K562 (cell line): Measurements from ENCODE around the gene PTGIS. TPM values are rescaled to one million over a fixed set of nuclear protein-coding genes. Genes with fewer than 3 reads are reported as not detected.

ENCODE experiments used
- ATAC-seq: fragments of 200-7000 bp; cut with Tn5 transposase; 3 replicates; pipeline ENCODE4 v1.9.1; 2020; ENCODE audit warnings: moderate library complexity
- BruUV-seq: library from RNA; stranded (reverse); fragments of 400-500 nt; replicated peaks from 2 replicates; lab custom pipeline; 2021; lab: Mats Ljungman, UMichigan
- CTCF ChIA-PET: fragments of 300-600 bp; formaldehyde crosslinking; extraction: SDS; loops from one replicate; lab custom pipeline; 2021; ENCODE audit warnings: low intra/inter-chr PET ratio; lab: Yijun Ruan, JAX
- POLR2A ChIA-PET: fragments of 300-600, 350-650 bp; sonication (Branson Sonifier 250); formaldehyde crosslinking; extraction: SDS; loops from one replicate; lab custom pipeline; 2021; ENCODE audit warnings: antibody characterized with exemption, inconsistent platforms; lab: Yijun Ruan, JAX
- DNase-seq, 4 experiments: peaks; one replicate each; pipeline versions ENCODE4 v3.0.0 to v3.0.0-alpha.2; 2011 to 2018; ENCODE audit warnings: low spot score in 3 of 4, mixed read lengths in 3 of 4; ENCODE audit errors: extremely low read depth in 1 of 4
- FAIRE-seq: peaks from 2 replicates; lab custom pipeline; 2011; peaks lifted over from hg19 to GRCh38; lab: Jason Lieb, UNC
- H2AFZ ChIP-seq: 2 replicates; pipeline ENCODE4 v1.6.0; 2011; ENCODE audit warnings: low read depth, low read length, control low read depth, inconsistent platforms
- H3K27ac ChIP-seq: fragments of 200-600 bp; 3 replicates; pipeline ENCODE4 v1.8.0; 2011; ENCODE audit warnings: low read depth, mild to moderate bottlenecking, control low read depth, inconsistent platforms, low read length, moderate library complexity, mixed read lengths; ENCODE audit errors: extremely low read depth
- H3K27me3 ChIP-seq, 2 experiments: fragments of 300-600 bp in 1 of 2; 2 replicates in 1 of 2; 3 replicates in 1 of 2; pipeline versions ENCODE4 v1.6.0 to v1.8.0; 2011; ENCODE audit warnings: inconsistent platforms in 2 of 2, low read length in 2 of 2, mild to moderate bottlenecking in 1 of 2, mixed read lengths in 1 of 2, moderate library complexity in 1 of 2; ENCODE audit not compliant: control insufficient read depth in 2 of 2, insufficient read depth in 2 of 2
- H3K36me3 ChIP-seq: fragments of 300-600 bp; 3 replicates; pipeline ENCODE4 v1.8.0; 2011; ENCODE audit warnings: mild to moderate bottlenecking, low read length, inconsistent platforms; ENCODE audit not compliant: control insufficient read depth, insufficient read depth
- H3K4me1 ChIP-seq, 2 experiments: fragments of 200-600 bp in 1 of 2; replicated peaks in 1 of 2; 2 replicates in 1 of 2; 3 replicates in 1 of 2; pipeline versions ENCODE4 v1.5.1 to v1.8.0; 2011; ENCODE audit warnings: inconsistent platforms in 2 of 2, low read length in 2 of 2, mild to moderate bottlenecking in 1 of 2, mixed read lengths in 1 of 2, moderate library complexity in 1 of 2; ENCODE audit not compliant: control insufficient read depth in 2 of 2, insufficient read depth in 2 of 2
- H3K4me2 ChIP-seq: 2 replicates; pipeline ENCODE4 v1.6.1; 2011; ENCODE audit warnings: low read length, control low read depth, inconsistent platforms, mixed read lengths; ENCODE audit not compliant: insufficient read depth
- H3K4me3 ChIP-seq: fragments of 200-600 bp; sonication (generic), shearing (Covaris generic); 2 replicates; pipeline ENCODE4 v1.5.1; 2016; ENCODE audit warnings: control low read depth, inconsistent platforms
- H3K79me2 ChIP-seq: fragments of 200-600 bp; 3 replicates; pipeline ENCODE4 v1.8.0; 2011; ENCODE audit warnings: low read length, inconsistent platforms; ENCODE audit not compliant: control insufficient read depth, insufficient read depth
- H3K9ac ChIP-seq, 2 experiments: 2 replicates each; pipeline versions ENCODE4 v1.6.0 to v1.6.1; 2011; ENCODE audit warnings: low read depth in 2 of 2, low read length in 2 of 2, control low read depth in 1 of 2, inconsistent platforms in 1 of 2, mild to moderate bottlenecking in 1 of 2, mixed read lengths in 1 of 2; ENCODE audit not compliant: insufficient read depth in 1 of 2
- H3K9me1 ChIP-seq: one replicate; pipeline ENCODE4 v1.6.0; 2011; ENCODE audit warnings: inconsistent platforms, mild to moderate bottlenecking, low read length, moderate library complexity; ENCODE audit not compliant: control insufficient read depth, insufficient read depth
- H3K9me3 ChIP-seq: replicated peaks from 2 replicates; pipeline ENCODE4 v1.5.1; 2011; ENCODE audit warnings: low read depth, low read length, inconsistent platforms; ENCODE audit not compliant: control insufficient read depth, insufficient read depth
- H4K20me1 ChIP-seq: replicated peaks from 2 replicates; pipeline ENCODE4 v1.6.1; 2011; ENCODE audit warnings: low read length, inconsistent platforms, mixed read lengths; ENCODE audit not compliant: control insufficient read depth, insufficient read depth
- ARID1B ChIP-seq: fragments of 450-650 bp; IDR thresholded peaks from 2 replicates; pipeline ENCODE4 v1.6.1; 2016; ENCODE audit warnings: antibody characterized with exemption, mild to moderate bottlenecking, inconsistent platforms
- BCOR ChIP-seq: fragments of 450-650 bp; IDR thresholded peaks from 2 replicates; pipeline ENCODE4 v1.6.1; 2016
- E2F4 ChIP-seq: sonication (generic); formaldehyde crosslinking; IDR thresholded peaks from 2 replicates; pipeline ENCODE4 v1.8.0; 2022; ENCODE audit warnings: mild to moderate bottlenecking, low read depth, missing genetic modification reagents
- ELF2 ChIP-seq: fragments of 250-450 bp; sonication (Bioruptor Pico); IDR thresholded peaks from 2 replicates; pipeline ENCODE4 v1.5.0; 2021; ENCODE audit warnings: mild to moderate bottlenecking
- KDM1A ChIP-seq, 2 experiments: fragments of 450-650 bp; IDR thresholded peaks; 2 replicates each; pipeline ENCODE4 v1.6.1; 2016; ENCODE audit warnings: mild to moderate bottlenecking in 2 of 2
- MAX ChIP-seq: sonication (generic); formaldehyde crosslinking; IDR thresholded peaks from 2 replicates; pipeline ENCODE4 v1.9.0; 2022; ENCODE audit warnings: mild to moderate bottlenecking, missing genetic modification reagents
- NELFE ChIP-seq: IDR thresholded peaks from 2 replicates; pipeline ENCODE4 v1.6.1; 2011; ENCODE audit warnings: mild to moderate bottlenecking; ENCODE audit not compliant: insufficient read depth, insufficient read length
- RBM25 ChIP-seq: fragments of 200-400 bp; formaldehyde crosslinking; IDR thresholded peaks from 2 replicates; pipeline ENCODE4 v1.6.1; 2018; ENCODE audit warnings: low read length, low read depth, moderate library complexity; ENCODE audit not compliant: severe bottlenecking
- SP1 ChIP-seq: sonication (generic); formaldehyde crosslinking; IDR thresholded peaks from 2 replicates; pipeline ENCODE4 v1.8.1; 2022; ENCODE audit warnings: mild to moderate bottlenecking, missing genetic modification reagents
- ZBTB43 ChIP-seq: sonication (generic); formaldehyde crosslinking; IDR thresholded peaks from 2 replicates; pipeline ENCODE4 v1.8.0; 2023; ENCODE audit warnings: mild to moderate bottlenecking, missing genetic modification reagents
- ZFP36 ChIP-seq: fragments of 150-350 bp; IDR thresholded peaks from 2 replicates; pipeline ENCODE4 v1.6.1; 2018; ENCODE audit warnings: low read length, low read depth; ENCODE audit not compliant: partially characterized antibody
- ZNF12 ChIP-seq: sonication (generic); formaldehyde crosslinking; IDR thresholded peaks from 2 replicates; pipeline ENCODE4 v1.4.0; 2020; ENCODE audit warnings: mild to moderate bottlenecking, missing genetic modification reagents
- WGBS: fragments of 100-300 bp; shearing (Covaris generic); methylation state at CpG from one replicate; pipeline ENCODE4 v1.1.6; 2016; ENCODE audit warnings: low coverage, mixed read lengths; ENCODE audit not compliant: insufficient coverage; ENCODE audit errors: missing lambda C conversion rate; 5-methylcytosine and 5-hydroxymethylcytosine counted together
- in situ Hi-C: fragments of 300-500 bp; cut with MboI; formaldehyde crosslinking; loops from 4 replicates; pipeline ENCODE4 v1.15.0; 2018; ENCODE audit warnings: inconsistent platforms, mixed read lengths
- intact Hi-C: fragments of 100-400 bp; cut with micrococcal nuclease; formaldehyde crosslinking; loops from 2 replicates; pipeline ENCODE4 v1.14.2; 2022
- polyA plus RNA-seq, 8 experiments: library from polyadenylated mRNA; depleted of rRNA in 4 of 8; stranded (reverse) in 5 of 8; unstranded in 3 of 8; fragments of >200 nt; fragmentation: Nextera tagmentation in 2 of 8; fragmentation: Illumina TruSeq in 1 of 8; extraction: Ambion mirVana in 2 of 8; extraction: Trizol in 1 of 8; gene quantifications; 2 replicates each; pipeline versions ENCODE4 v1.2.1 to v1.2.3, GENCODE V29; 2011 to 2014; ENCODE audit warnings: inconsistent platforms in 1 of 8, missing spikeins in 1 of 8
- total RNA-seq, 7 experiments: library from RNA; depleted of rRNA in 6 of 7; stranded (reverse); fragments of >200 nt in 6 of 7; fragmentation: Illumina TruSeq in 2 of 7; extraction: Trizol in 2 of 7; gene quantifications; 2 replicates each; pipeline versions ENCODE4 v1.2.1 to v1.2.3, GENCODE V29; 2011 to 2021; ENCODE audit warnings: low replicate concordance in 1 of 7

The PTGIS gene
- total and polyA plus RNA-seq, 9 of the 15 experiments (the other 6 are each of a cell fraction or from before 2014, with no cell fraction given), result not detected

GRCh38 chr20:49563015-49563980 is 4.6 kb downstream of the PTGIS start:
- H3K9ac ChIP-seq, result no peak overlapping the region
- no peak for FAIRE-seq
- no peak overlapping the region for H3K4me3 ChIP-seq
- no peaks in the 10 kb centered on the region for H3K36me3 ChIP-seq
- intact Hi-C loops, result no loop called here
- ChIA-PET POLR2A (interaction anchor here (1.0 kb wide), 1 partner anchor 31 kb away, joined by 4 read pairs; no protein-coding TSS in a partner anchor), CTCF (no interaction called here)
- no peaks in the 10 kb centered on the region for H3K9me3 ChIP-seq
- H3K4me1 ChIP-seq, result peaks cover 0 to 12% of the 10 kb centered on the region in 2 experiments; a peak in 3 of 5 replicates
- no peak overlapping the region for H3K27ac ChIP-seq
- no peaks in the 10 kb centered on the region; the same call in none of the 2 replicates for H4K20me1 ChIP-seq
- 9% methylated on average over 6 of the region's 6 CpGs for WGBS
- ATAC-seq, result no peak
- in situ Hi-C loops, result no loop called here
- no peak overlapping the region for H3K4me2 ChIP-seq
- TF ChIP-seq RBM25, result peak; percentile 52
- TF ChIP-seq ZFP36, result peak; percentile 60
- TF ChIP-seq MAX (CRISPR knock-in tag), result 0 out of 2 replicates have a peak, but pooled peaks have one; percentile 5
- TF ChIP-seq NELFE, result no peak
- TF ChIP-seq KDM1A (IDR thresholded peaks at IDR 0.05), result 0 out of 4 replicates have a peak, but pooled peaks have one; percentile 25 to 40
- no peak for TF ChIP-seq ELF2 (CRISPR knock-in tag)
- TF ChIP-seq ZBTB43 (CRISPR knock-in tag), result no peak
- TF ChIP-seq ARID1B, result no peak
- TF ChIP-seq E2F4 (CRISPR knock-in tag), result no peak
- TF ChIP-seq BCOR, result peak; percentile 79
- TF ChIP-seq SP1, result no peak
- TF ChIP-seq ZNF12 (CRISPR knock-in tag), result no peak
- no peaks in the 10 kb centered on the region for H3K9me1 ChIP-seq
- DNase-seq, result no peak
- no peak overlapping the region for H2AFZ ChIP-seq
- no TSS peak for BruUV-seq
- peaks cover 18 to 54% of the 10 kb centered on the region in 2 experiments; a peak in 3 of 5 replicates for H3K27me3 ChIP-seq
- no peaks in the 10 kb centered on the region for H3K79me2 ChIP-seq
